Measurements from ENCODE around the gene RAB4A. TPM values are rescaled to one million over a fixed set of nuclear protein-coding genes. Genes with fewer than 3 reads are reported as not detected.

Gene RAB4A
- total and polyA plus RNA-seq, 9 of the 15 experiments (the other 6 are each of a cell fraction or from before 2014, with no cell fraction given), result 8.3 to 61.0 (median 26.7) TPM

- 0 out of 2 replicates have a peak, but pooled peaks cover 8% of the 10 kb centered on the region for H4K20me1 ChIP-seq (replicated peaks; ENCODE audit: control insufficient read depth, insufficient read depth, low read length)
- 0 out of 2 replicates have a peak overlapping the region, but pooled peaks have one; percentile 43 for H3K4me2 ChIP-seq (ENCODE audit: insufficient read depth, low read length)
- no peaks in the 10 kb centered on the region for H3K79me2 ChIP-seq (ENCODE audit: control insufficient read depth, insufficient read depth, low read length)
- H2AFZ ChIP-seq (ENCODE audit: low read depth, low read length), result no peak overlapping the region
- H3K9me3 ChIP-seq (replicated peaks; ENCODE audit: control insufficient read depth, insufficient read depth, low read depth, low read length), result no peaks in the 10 kb centered on the region
- FAIRE-seq (peak; percentile 42), ATAC-seq (no peak; the same call in 2 of the 3 replicates), DNase-seq (ENCODE audit: extremely low read depth in 1 of 4, low spot score in 3 of 4) (no peak)
- H3K27ac ChIP-seq (ENCODE audit: extremely low read depth, low read depth, low read length), result no peak overlapping the region
- peaks cover 10 to 17% of the 10 kb centered on the region in 2 experiments; a peak in 4 of 5 replicates for H3K27me3 ChIP-seq (ENCODE audit: control insufficient read depth in 2 of 2, insufficient read depth in 2 of 2, low read length in 2 of 2)
- 8% methylated on average over 13 of the region's 13 CpGs for WGBS (ENCODE audit: insufficient coverage, low coverage, missing lambda C conversion rate)
- BruUV-seq (replicated peaks), result no TSS peak
- ChIA-PET CTCF (ENCODE audit: low intra/inter-chr PET ratio) (interaction anchor here (0.6 to 0.9 kb wide), 3 partner anchors 17 to 261 kb away, joined by 3 to 5 read pairs (median 3); no protein-coding TSS in a partner anchor), POLR2A (no interaction called here)
- in situ Hi-C loops (cut with MboI), result loop anchor here (10.0 kb wide), 1 partner anchor 1051 kb away; no protein-coding TSS in a partner anchor
- H3K36me3 ChIP-seq (ENCODE audit: control insufficient read depth, insufficient read depth, low read length), result no peaks in the 10 kb centered on the region
- no peak overlapping the region for H3K4me3 ChIP-seq
- no peak overlapping the region for H3K9ac ChIP-seq (ENCODE audit: insufficient read depth in 1 of 2, low read depth in 2 of 2, low read length in 2 of 2)
- H3K4me1 ChIP-seq (replicated peaks in 1 of 2; ENCODE audit: control insufficient read depth in 2 of 2, insufficient read depth in 2 of 2, low read length in 2 of 2), result peaks cover 4 to 9% of the 10 kb centered on the region in 2 experiments; a peak in 2 of 5 replicates
- intact Hi-C loops (cut with micrococcal nuclease), result loop anchor here (10.0 kb wide), 1 partner anchor 441 kb away; no protein-coding TSS in a partner anchor
- TF ChIP-seq CREM (IDR thresholded peaks at IDR 0.05; ENCODE audit: low read depth), result peak; percentile 29; the same call in 1 of the 2 replicates
- TF ChIP-seq ETV1 (tag; conservative IDR thresholded peaks at IDR 0.05; ENCODE audit: low read depth), result peak; percentile 28; the same call in 1 of the 2 replicates
- TF ChIP-seq ATF1 (CRISPR knock-in tag; IDR thresholded peaks at IDR 0.05), result no peak
- 0 out of 2 replicates have a peak, but pooled peaks have one; percentile 11 for TF ChIP-seq ATF1 (tag; IDR thresholded peaks at IDR 0.05)
- TF ChIP-seq VEZF1 (CRISPR knock-in tag; IDR thresholded peaks at IDR 0.05), result peak; percentile 42; the same call in 1 of the 2 replicates
- no peak for TF ChIP-seq TEAD4 (IDR thresholded peaks at IDR 0.05; ENCODE audit: low read length)
- no peak for TF ChIP-seq TEAD4 (CRISPR knock-in tag; IDR thresholded peaks at IDR 0.05; ENCODE audit: borderline replicate concordance)
- no peak for TF ChIP-seq MED1 (CRISPR knock-in tag; IDR thresholded peaks at IDR 0.05; ENCODE audit: borderline replicate concordance)
- no peak for TF ChIP-seq C11orf30 (IDR thresholded peaks at IDR 0.05; ENCODE audit: low read depth)
- TF ChIP-seq GABPA (tag; conservative IDR thresholded peaks at IDR 0.05; ENCODE audit: low read depth), result peak; percentile 47
- no peaks in the 10 kb centered on the region for H3K9me1 ChIP-seq (ENCODE audit: control insufficient read depth, insufficient read depth, low read length)
Measured at GRCh38 chr1:229253151-229253974, 17.5 kb upstream of the RAB4A start.
